Sigmoid colon (tissue), 4 donors: ENCODE data around the gene GRB10.

ENCODE experiments used
- CTCF ChIP-seq, 4 experiments: fragments of 450-650 bp in 3 of 4; fragments of 200-600 bp in 1 of 4; IDR thresholded peaks; one replicate each; pipeline ENCODE4 v1.5.1; 2016 to 2019; ENCODE audit warnings: antibody characterized with exemption in 4 of 4, mild to moderate bottlenecking in 3 of 4, moderate library complexity in 2 of 4
- EP300 ChIP-seq, 4 donors: sonication (generic); formaldehyde crosslinking; IDR thresholded peaks; one replicate each; pipeline ENCODE4 v1.6.1; 2017; ENCODE audit warnings: antibody characterized with exemption in 4 of 4
- POLR2A ChIP-seq, 2 donors: fragments of 450-650 bp; IDR thresholded peaks; one replicate each; pipeline ENCODE4 v1.6.1; 2016; ENCODE audit warnings: antibody characterized with exemption in 2 of 2, mild to moderate bottlenecking in 2 of 2, moderate library complexity in 2 of 2
- POLR2AphosphoS5 ChIP-seq, 4 donors: sonication (generic); formaldehyde crosslinking; IDR thresholded peaks; one replicate each; pipeline ENCODE4 v1.6.1; 2017; ENCODE audit warnings: antibody characterized with exemption in 4 of 4

- TF ChIP-seq CTCF (IDR thresholded peaks at IDR 0.05) (no peak), POLR2A (IDR thresholded peaks at IDR 0.05) (no peak), POLR2AphosphoS5 (IDR thresholded peaks at IDR 0.05) (no peak), EP300 (IDR thresholded peaks at IDR 0.05) (no peak)
These were observed 52.0 kb downstream of the GRB10 start for GRCh38 chr7:50730446-50731400.
